Mesodermal cell (in vitro differentiated cells): Measurements from ENCODE around the gene ACY1.

Experiments used
- H3K27ac ChIP-seq: 2 replicates; pipeline ENCODE4 v1.7.0; 2013; ENCODE audit warnings: mild to moderate bottlenecking, low read depth, low read length, moderate library complexity; ENCODE audit not compliant: severe bottlenecking
- H3K36me3 ChIP-seq: 2 replicates; pipeline ENCODE4 v1.7.1; 2013; ENCODE audit warnings: mild to moderate bottlenecking, low read length, moderate library complexity; ENCODE audit not compliant: control insufficient read depth, insufficient read depth
- H3K4me1 ChIP-seq: one replicate; pipeline ENCODE4 v1.7.1; 2013; ENCODE audit warnings: mild to moderate bottlenecking, low read length; ENCODE audit not compliant: insufficient read depth, control insufficient read depth, poor library complexity, severe bottlenecking
- H3K4me3 ChIP-seq: 2 replicates; pipeline ENCODE4 v1.7.0; 2013; ENCODE audit warnings: low read length, control low read depth, mild to moderate bottlenecking; ENCODE audit not compliant: insufficient read depth, poor library complexity, severe bottlenecking; ENCODE audit errors: extremely low read depth
- H3K9me3 ChIP-seq: 2 replicates; pipeline ENCODE4 v1.7.1; 2013; ENCODE audit warnings: mild to moderate bottlenecking, low read length, moderate library complexity; ENCODE audit not compliant: control insufficient read depth
- WGBS, 2 experiments: methylation state at CpG; one replicate each; pipeline ENCODE4 v1.1.5; 2013; ENCODE audit warnings: missing lambda C conversion rate in 2 of 2; ENCODE audit not compliant: insufficient coverage in 2 of 2; 5-methylcytosine and 5-hydroxymethylcytosine counted together

Gene ACY1

DNA sequence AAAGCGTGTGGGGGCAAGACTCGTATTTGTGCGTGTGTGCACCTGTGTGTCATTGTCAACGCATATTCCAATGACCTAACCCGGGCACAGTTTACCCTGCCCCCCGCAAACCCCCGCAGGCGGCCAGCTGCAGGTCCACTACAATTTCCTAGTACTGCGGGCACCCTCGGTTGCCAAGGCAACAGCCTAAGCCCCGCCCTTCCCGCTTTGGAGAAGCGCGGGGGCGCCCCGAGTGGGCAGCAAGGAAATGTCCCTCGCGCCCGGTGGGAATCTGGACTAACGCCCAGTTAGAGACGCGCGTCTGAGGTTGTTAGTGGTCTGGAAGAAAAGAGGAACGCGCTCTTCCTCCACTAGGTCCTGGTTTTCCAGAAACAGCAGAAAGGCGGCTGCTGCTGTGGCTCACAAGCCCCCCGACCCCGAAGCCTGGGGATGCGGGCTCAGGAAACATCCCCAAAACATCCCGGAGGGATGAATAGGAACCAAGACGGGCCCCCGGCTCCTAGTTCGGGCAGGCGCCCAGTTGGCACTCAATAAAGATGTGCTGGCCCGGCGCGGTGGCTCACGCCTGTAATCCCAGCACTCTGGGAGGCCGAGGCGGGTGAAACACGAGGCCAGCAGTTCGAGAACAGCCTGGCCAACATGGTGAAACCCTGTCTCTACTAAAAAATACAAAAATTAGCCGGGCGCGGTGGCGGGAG is 7.3 kb upstream of the ACY1 start:
- WGBS, 2 experiments, result 54 to 65% methylated on average over 28 to 44 of the region's 46 CpGs
- no peak overlapping the region for H3K27ac ChIP-seq
- H3K4me3 ChIP-seq, result peak overlapping the region; percentile 54
- H3K36me3 ChIP-seq, result peaks cover 9% of the 10 kb centered on the region
- no peaks in the 10 kb centered on the region for H3K9me3 ChIP-seq
- H3K4me1 ChIP-seq, result peaks cover 21% of the 10 kb centered on the region

DNA sequence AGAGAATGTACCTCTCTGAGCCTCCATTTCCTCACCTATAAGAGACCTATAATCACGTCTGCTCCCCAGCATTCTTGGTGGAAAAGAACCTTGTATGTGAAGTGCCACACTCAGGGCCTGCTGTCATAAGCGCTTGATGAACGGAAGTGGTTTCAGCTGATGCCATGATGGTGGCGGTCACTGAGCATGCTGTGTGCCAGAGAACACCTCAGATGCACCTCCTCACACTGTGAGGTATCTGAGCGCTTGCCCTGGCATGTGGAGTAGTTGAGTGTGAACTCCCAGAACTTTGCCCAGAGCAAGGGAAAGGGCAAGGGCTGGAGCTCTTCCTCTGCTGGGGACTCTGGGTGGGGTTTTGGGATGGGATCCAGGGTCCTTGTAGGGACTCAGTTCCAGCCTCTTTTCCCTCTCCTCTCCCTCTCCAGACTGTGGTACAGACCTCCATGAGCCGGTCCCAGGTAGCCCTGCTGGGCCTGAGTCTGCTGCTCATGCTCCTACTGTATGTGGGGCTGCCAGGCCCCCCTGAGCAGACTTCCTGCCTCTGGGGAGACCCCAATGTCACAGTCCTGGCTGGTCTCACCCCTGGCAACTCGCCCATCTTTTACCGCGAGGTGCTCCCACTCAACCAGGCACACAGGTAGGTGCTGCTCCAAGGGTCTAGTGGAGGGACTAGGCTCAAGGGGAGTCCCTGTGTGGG is 5.7 kb upstream of the ACY1 start:
- WGBS, 2 experiments, result 93 to 94% methylated on average over 2 to 7 of the region's 9 CpGs
- H3K4me1 ChIP-seq, result peaks cover 20% of the 10 kb centered on the region
- H3K4me3 ChIP-seq, result no peak overlapping the region
- peaks cover 9% of the 10 kb centered on the region for H3K36me3 ChIP-seq
- no peaks in the 10 kb centered on the region for H3K9me3 ChIP-seq
- H3K27ac ChIP-seq, result no peak overlapping the region

DNA sequence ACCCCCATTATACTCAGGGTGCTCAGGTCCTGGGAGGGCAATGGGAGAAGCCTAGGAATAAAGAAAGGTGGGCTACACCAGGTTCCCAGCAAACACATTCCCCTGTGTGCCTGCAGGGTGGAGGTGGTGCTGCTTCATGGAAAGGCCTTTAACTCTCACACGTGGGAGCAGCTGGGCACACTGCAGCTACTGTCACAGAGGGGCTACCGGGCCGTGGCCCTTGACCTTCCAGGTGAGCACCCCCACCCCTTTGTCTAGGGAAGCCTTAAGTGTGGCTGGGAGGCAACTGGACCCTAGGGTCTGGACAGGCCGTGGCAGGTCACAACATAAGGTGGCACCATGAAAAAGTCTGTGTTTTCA is 5.2 kb upstream of the ACY1 start:
- 83 to 94% methylated on average over 3 to 4 of the region's 4 CpGs for WGBS, 2 experiments
- peaks cover 9% of the 10 kb centered on the region for H3K36me3 ChIP-seq
- no peak overlapping the region for H3K27ac ChIP-seq
- H3K4me3 ChIP-seq, result no peak overlapping the region
- peaks cover 20% of the 10 kb centered on the region for H3K4me1 ChIP-seq
- no peaks in the 10 kb centered on the region for H3K9me3 ChIP-seq

DNA sequence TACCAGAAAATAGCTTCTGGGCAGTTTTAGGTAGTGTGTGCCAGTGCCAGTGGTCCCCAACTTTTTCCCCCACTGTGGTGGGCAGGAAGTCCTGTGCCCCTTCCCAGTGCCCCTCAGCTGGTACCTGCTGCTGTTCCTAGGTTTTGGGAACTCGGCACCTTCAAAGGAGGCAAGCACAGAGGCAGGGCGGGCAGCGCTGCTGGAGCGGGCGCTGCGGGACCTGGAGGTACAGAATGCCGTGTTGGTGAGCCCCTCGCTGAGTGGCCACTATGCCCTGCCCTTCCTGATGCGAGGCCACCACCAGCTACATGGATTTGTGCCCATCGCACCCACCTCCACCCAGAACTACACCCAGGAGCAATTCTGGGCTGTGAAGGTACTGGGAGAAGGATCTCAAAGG is 3.1 kb upstream of the ACY1 start:
- no peaks in the 10 kb centered on the region for H3K9me3 ChIP-seq
- peaks cover 9% of the 10 kb centered on the region for H3K36me3 ChIP-seq
- WGBS, 2 experiments, result 91 to 97% methylated on average over 7 to 8 of the region's 10 CpGs
- no peak overlapping the region for H3K27ac ChIP-seq
- H3K4me1 ChIP-seq, result peaks cover 13% of the 10 kb centered on the region
- H3K4me3 ChIP-seq, result no peak overlapping the region

DNA sequence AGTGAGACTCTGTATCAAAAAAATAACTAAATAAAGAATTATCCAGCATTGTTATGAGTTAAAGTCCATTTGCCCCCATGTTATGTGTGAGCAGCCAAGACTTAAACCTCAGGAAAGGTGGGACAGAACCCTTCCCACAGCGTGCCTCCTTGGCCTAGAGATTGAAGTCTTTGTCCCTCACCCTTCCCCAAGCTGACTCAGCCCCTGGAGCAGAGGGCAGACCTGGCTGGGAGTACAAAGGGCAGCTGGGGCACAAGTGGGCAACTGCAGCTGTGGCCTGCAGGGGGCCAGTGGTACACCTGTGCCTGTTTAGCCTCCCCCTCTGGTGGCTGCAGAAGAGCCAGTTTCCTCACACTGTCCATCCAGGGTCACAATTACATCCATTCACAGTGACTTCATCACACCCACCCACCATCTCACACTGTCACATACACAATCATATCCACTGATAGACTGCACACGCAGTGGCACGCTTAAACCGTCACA is 940 bp upstream of the ACY1 start:
- Histone ChIP-seq H3K9me3 (no peaks in the 10 kb centered on the region), H3K4me3 (peak overlapping the region; percentile 56), H3K36me3 (peaks cover 10% of the 10 kb centered on the region), H3K27ac (peak overlapping the region; percentile 94), H3K4me1 (peaks cover 5% of the 10 kb centered on the region)
- WGBS, 2 experiments, result 13 to 34% methylated on average over 3 to 4 of the region's 4 CpGs

DNA sequence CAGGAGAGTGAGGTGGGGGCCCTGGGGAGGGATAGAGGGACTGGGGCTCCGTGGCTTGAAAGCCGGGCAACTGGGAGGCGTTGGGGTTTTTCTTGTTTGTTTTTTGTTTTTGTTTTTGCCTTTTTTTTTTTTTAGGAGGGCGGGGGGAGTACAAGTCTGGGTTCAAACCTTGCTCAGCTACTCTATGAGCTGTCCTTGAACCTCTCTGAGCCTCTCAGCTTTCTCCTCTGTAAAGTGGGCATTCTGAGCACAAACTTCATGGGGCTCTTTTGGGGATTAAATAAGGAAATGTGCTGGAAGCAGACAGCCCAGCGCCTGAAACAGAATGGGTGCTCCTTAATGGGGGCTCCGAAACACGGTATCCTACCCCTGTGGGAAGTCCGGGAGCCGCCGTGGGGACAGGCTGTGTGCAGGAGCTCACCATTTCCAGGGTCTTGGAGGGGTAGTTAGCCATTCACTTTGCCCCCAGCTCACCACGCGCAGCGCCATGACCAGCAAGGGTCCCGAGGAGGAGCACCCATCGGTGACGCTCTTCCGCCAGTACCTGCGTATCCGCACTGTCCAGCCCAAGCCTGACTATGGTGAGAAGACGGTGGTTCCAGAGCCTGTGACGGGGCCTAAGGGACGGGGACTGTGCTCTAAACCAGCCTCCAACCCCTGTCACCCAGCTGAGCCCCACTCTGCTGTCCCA is 388 bp downstream of the ACY1 start:
- Histone ChIP-seq H3K27ac (peak overlapping the region; percentile 94), H3K36me3 (peaks cover 12% of the 10 kb centered on the region), H3K4me3 (peak overlapping the region; percentile 56), H3K9me3 (no peaks in the 10 kb centered on the region), H3K4me1 (peaks cover 5% of the 10 kb centered on the region)
- WGBS, 2 experiments, result 86 to 87% methylated on average over 17 to 20 of the region's 22 CpGs

DNA sequence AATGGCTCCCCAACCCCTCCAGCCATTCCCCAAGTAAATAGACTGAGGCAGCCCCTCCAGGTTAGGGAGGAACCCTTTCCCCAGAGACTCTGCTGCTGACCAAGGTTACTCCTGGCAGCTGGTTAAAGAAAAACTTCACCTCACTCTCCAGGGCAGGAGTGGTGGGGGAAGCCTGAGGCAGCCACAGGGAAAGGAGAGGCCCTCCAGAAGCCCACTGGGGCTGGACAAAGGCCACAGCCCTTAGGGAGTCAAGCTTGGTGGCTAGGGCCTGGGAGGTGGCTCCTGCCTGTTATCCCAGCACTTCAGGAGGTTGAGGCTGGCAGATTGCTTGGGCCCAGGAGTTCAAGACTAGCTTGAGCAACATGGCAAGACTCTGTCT is 923 bp downstream of the ACY1 start:
- Histone ChIP-seq H3K4me1 (peaks cover 5% of the 10 kb centered on the region), H3K4me3 (no peak overlapping the region), H3K36me3 (peaks cover 12% of the 10 kb centered on the region), H3K9me3 (no peaks in the 10 kb centered on the region), H3K27ac (no peak overlapping the region)

DNA sequence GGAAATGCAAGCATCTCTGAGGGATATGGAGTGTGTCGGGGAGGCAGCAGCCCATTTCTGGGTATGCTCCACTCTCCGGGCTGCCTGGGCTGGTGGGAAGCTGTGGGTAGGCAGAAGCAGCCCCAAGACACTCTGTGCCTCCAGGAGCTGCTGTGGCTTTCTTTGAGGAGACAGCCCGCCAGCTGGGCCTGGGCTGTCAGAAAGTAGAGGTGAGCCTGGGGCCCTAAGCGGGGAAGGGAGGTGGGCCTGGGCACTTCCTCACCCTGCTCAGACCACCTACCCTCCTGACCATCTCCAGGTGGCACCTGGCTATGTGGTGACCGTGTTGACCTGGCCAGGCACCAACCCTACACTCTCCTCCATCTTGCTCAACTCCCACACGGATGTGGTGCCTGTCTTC is 1.7 kb downstream of the ACY1 start:
- H3K9me3 ChIP-seq, result no peaks in the 10 kb centered on the region
- H3K4me1 ChIP-seq, result peaks cover 5% of the 10 kb centered on the region
- H3K27ac ChIP-seq, result no peak overlapping the region
- 89 to 100% methylated on average over 3 of the region's 6 CpGs for WGBS, 2 experiments
- peaks cover 12% of the 10 kb centered on the region for H3K36me3 ChIP-seq
- no peak overlapping the region for H3K4me3 ChIP-seq

DNA sequence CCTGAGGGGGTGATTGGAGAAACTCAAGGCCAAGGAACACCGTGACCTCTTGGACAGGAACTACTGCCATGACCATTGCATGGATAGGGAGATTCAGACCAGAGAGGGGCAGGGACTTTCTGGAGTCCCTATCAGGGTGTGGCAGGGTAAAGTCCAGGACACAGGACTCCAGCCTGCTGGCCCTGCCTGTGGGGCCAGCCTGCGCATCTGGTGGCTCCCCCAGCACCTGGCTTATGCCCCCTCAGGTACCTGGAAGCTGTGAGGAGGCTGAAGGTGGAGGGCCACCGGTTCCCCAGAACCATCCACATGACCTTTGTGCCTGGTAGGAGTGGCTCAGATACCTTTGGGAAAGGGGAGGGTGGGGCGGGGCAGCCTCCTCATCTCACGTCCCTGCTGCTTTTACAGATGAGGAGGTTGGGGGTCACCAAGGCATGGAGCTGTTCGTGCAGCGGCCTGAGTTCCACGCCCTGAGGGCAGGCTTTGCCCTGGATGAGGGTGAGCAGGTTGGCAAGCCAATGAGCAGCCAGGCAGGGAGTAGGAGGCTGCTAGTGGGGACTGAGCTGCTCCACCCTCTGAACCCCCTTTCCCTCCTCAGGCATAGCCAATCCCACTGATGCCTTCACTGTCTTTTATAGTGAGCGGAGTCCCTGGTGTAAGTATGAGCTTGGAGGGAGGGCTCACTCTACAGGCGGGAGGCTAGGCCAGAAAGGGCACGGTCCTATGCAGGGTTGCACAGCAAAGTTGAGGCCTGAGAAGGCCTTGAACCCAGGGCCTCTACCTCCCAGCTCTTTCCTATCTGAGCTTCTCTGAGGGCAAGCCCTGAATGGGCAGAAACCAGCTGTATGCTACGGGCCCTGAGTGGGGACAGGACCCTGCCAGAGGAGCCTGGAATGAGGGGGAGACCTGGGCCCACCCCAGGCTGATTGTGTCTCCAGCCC is 2.9 kb downstream of the ACY1 start:
- Histone ChIP-seq H3K36me3 (peaks cover 4% of the 10 kb centered on the region), H3K27ac (no peak overlapping the region), H3K9me3 (no peaks in the 10 kb centered on the region), H3K4me1 (peaks cover 5% of the 10 kb centered on the region), H3K4me3 (no peak overlapping the region)
- 80 to 94% methylated on average over 7 to 8 of the region's 12 CpGs for WGBS, 2 experiments

DNA sequence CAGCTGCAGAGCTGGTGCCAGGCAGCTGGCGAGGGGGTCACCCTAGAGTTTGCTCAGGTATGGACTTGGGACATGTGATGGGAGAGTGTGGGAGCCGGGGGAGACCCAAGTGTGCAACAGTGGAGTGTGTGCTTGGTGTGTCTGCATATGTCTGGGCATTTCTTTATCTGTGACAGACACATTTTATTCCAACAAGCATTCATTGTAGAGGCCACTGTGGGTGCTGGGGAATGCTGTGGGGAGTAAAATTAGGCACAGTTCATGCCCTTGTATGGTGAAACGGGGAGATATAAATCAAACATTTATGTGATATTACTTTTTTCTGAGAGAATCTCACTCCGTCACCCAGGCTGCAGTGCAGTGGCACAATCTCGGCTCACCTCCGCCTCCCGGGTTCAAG is 4.2 kb downstream of the ACY1 start:
- Histone ChIP-seq H3K4me3 (no peak overlapping the region), H3K4me1 (peaks cover 8% of the 10 kb centered on the region)

More for the DNA sequence above, 4.2 kb downstream of the ACY1 start:
- 85 to 93% methylated on average over 5 of the region's 7 CpGs for WGBS, 2 experiments
- Histone ChIP-seq H3K27ac (no peak overlapping the region), H3K9me3 (no peaks in the 10 kb centered on the region), H3K36me3 (peaks cover 17% of the 10 kb centered on the region)
